SK-N-MC (cell line): ENCODE data around the gene UBE2E2.

Source experiments
- EZH2 ChIP-seq: fragments of 200-600 bp; sonication (generic); IDR thresholded peaks from one replicate; pipeline ENCODE4 v1.6.1; 2017; ENCODE audit warnings: antibody characterized with exemption
- POLR2AphosphoS5 ChIP-seq: IDR thresholded peaks from 2 replicates; pipeline ENCODE4 v1.6.1; 2012; ENCODE audit warnings: mild to moderate bottlenecking, low read depth, low read length, borderline replicate concordance

- TF ChIP-seq EZH2 (no peak), POLR2AphosphoS5 (no peak)
Observed at GRCh38 chr3:23395115-23395514, 192.0 kb downstream of the UBE2E2 start.
